WTC11 (cell line): ENCODE data around the gene DHFR2. TPM values are rescaled to one million over a fixed set of nuclear protein-coding genes. Genes with fewer than 3 reads are reported as not detected.

ENCODE experiments used
- ATAC-seq: fragments of 200-7000 bp; cut with Tn5 transposase; 2 replicates; pipeline ENCODE4 v1.10.0; 2021; ENCODE audit warnings: mild to moderate bottlenecking, moderate library complexity
- CTCF ChIA-PET: fragments of 300-600 bp; sonication (Branson Sonifier 250); formaldehyde crosslinking; loops from one replicate; lab custom pipeline; 2021; ENCODE audit warnings: antibody characterized with exemption; lab: Charles Lee
- POLR2A ChIA-PET: fragments of 350-600 bp; sonication (Branson Sonifier 250); formaldehyde crosslinking; loops from one replicate; lab custom pipeline; 2021; ENCODE audit warnings: antibody characterized with exemption; lab: Charles Lee
- DNase-seq: peaks from one replicate; pipeline ENCODE4 v3.0.0; 2021; ENCODE audit warnings: low spot score
- H3K27ac Mint-ChIP-seq: 2 replicates; pipeline ENCODE4 v1.8.0; 2021; ENCODE audit warnings: mixed read lengths
- H3K27me3 Mint-ChIP-seq: 2 replicates; pipeline ENCODE4 v1.8.0; 2021; ENCODE audit warnings: low read depth, mild to moderate bottlenecking, moderate library complexity, mixed read lengths
- H3K36me3 Mint-ChIP-seq: 2 replicates; pipeline ENCODE4 v1.8.0; 2021; ENCODE audit warnings: mixed read lengths
- H3K4me1 Mint-ChIP-seq: 2 replicates; pipeline ENCODE4 v1.8.0; 2022; ENCODE audit warnings: mixed read lengths
- H3K4me3 Mint-ChIP-seq: 2 replicates; pipeline ENCODE4 v1.8.0; 2021; ENCODE audit warnings: mild to moderate bottlenecking, moderate library complexity, mixed read lengths
- H3K9me3 Mint-ChIP-seq: 2 replicates; pipeline ENCODE4 v1.8.0; 2021; ENCODE audit warnings: mixed read lengths
- CDX4 ChIP-seq: fragments of 250-450 bp; sonication (Bioruptor Pico); IDR thresholded peaks from 2 replicates; pipeline ENCODE4 v1.9.0; 2021; ENCODE audit warnings: moderate library complexity, mild to moderate bottlenecking, inconsistent platforms, borderline replicate concordance
- CREB1 ChIP-seq: sonication (generic); formaldehyde crosslinking; IDR thresholded peaks from 2 replicates; pipeline ENCODE4 v1.8.0; 2023; ENCODE audit warnings: mild to moderate bottlenecking, missing genetic modification reagents
- ESRRA ChIP-seq: sonication (generic); formaldehyde crosslinking; IDR thresholded peaks from 2 replicates; pipeline ENCODE4 v1.8.1; 2022; ENCODE audit warnings: mild to moderate bottlenecking, missing genetic modification reagents, borderline replicate concordance
- ETV6 ChIP-seq: sonication (generic); formaldehyde crosslinking; IDR thresholded peaks from 2 replicates; pipeline ENCODE4 v1.8.1; 2022; ENCODE audit warnings: mild to moderate bottlenecking, missing genetic modification reagents
- GRHL2 ChIP-seq: fragments of 250-450 bp; sonication (Bioruptor Pico); IDR thresholded peaks from 2 replicates; pipeline ENCODE4 v1.8.0; 2022; ENCODE audit warnings: mild to moderate bottlenecking, moderate library complexity; ENCODE audit not compliant: insufficient replicate concordance, severe bottlenecking
- HMGXB4 ChIP-seq: sonication (generic); formaldehyde crosslinking; IDR thresholded peaks from 2 replicates; pipeline ENCODE4 v1.8.1; 2023; ENCODE audit warnings: mild to moderate bottlenecking, moderate library complexity, missing genetic modification reagents
- MLX ChIP-seq: sonication (generic); formaldehyde crosslinking; IDR thresholded peaks from 2 replicates; pipeline ENCODE4 v1.8.1; 2023; ENCODE audit warnings: mild to moderate bottlenecking, missing genetic modification reagents, moderate library complexity
- NFE2L1 ChIP-seq: sonication (generic); formaldehyde crosslinking; IDR thresholded peaks from 2 replicates; pipeline ENCODE4 v1.8.1; 2023; ENCODE audit warnings: missing genetic modification reagents
- NR2C2 ChIP-seq: sonication (generic); formaldehyde crosslinking; IDR thresholded peaks from 2 replicates; pipeline ENCODE4 v1.8.0; 2022; ENCODE audit warnings: mild to moderate bottlenecking, missing genetic modification reagents
- NR3C1 ChIP-seq: sonication (generic); formaldehyde crosslinking; conservative IDR thresholded peaks from 2 replicates; pipeline ENCODE4 v1.8.1; 2023; ENCODE audit warnings: low read depth, mild to moderate bottlenecking, missing genetic modification reagents
- TEAD1 ChIP-seq: sonication (generic); formaldehyde crosslinking; IDR thresholded peaks from 2 replicates; pipeline ENCODE4 v1.8.0; 2022; ENCODE audit warnings: mild to moderate bottlenecking, missing genetic modification reagents
- TP53 ChIP-seq: sonication (generic); formaldehyde crosslinking; IDR thresholded peaks from 2 replicates; pipeline ENCODE4 v1.8.1; 2023; ENCODE audit warnings: mild to moderate bottlenecking, missing genetic modification reagents
- USF1 ChIP-seq: sonication (generic); formaldehyde crosslinking; IDR thresholded peaks from 2 replicates; pipeline ENCODE4 v1.8.0; 2022; ENCODE audit warnings: mild to moderate bottlenecking, missing genetic modification reagents
- ZBTB21 ChIP-seq: sonication (generic); formaldehyde crosslinking; IDR thresholded peaks from 2 replicates; pipeline ENCODE4 v1.8.1; 2023; ENCODE audit warnings: mild to moderate bottlenecking, missing genetic modification reagents, borderline replicate concordance
- ZNF396 ChIP-seq: fragments of 250-450 bp; sonication (Bioruptor Pico); IDR thresholded peaks from 2 replicates; pipeline ENCODE4 v1.8.0; 2021; ENCODE audit warnings: mild to moderate bottlenecking, moderate library complexity, borderline replicate concordance
- ZNF425 ChIP-seq: fragments of 250-450 bp; sonication (Bioruptor Pico); conservative IDR thresholded peaks from 2 replicates; pipeline ENCODE4 v1.9.0; 2021; ENCODE audit warnings: mild to moderate bottlenecking
- total RNA-seq: library from RNA; stranded (reverse); gene quantifications from 3 replicates; pipeline ENCODE4 v1.2.3, GENCODE V29; 2021
- TF ChIP-seq, protein P1 (sequence below): sonication (generic); formaldehyde crosslinking; IDR thresholded peaks from 2 replicates; pipeline ENCODE4 v1.8.0; 2023; ENCODE audit warnings: missing genetic modification reagents, mild to moderate bottlenecking, borderline replicate concordance
- TF ChIP-seq, protein P2 (sequence below): sonication (generic); formaldehyde crosslinking; IDR thresholded peaks from 2 replicates; pipeline ENCODE4 v1.8.0; 2022; ENCODE audit warnings: mild to moderate bottlenecking, missing genetic modification reagents
- TF ChIP-seq, protein P3 (sequence below): sonication (generic); formaldehyde crosslinking; conservative IDR thresholded peaks from 2 replicates; pipeline ENCODE4 v1.8.1; 2023; ENCODE audit warnings: mild to moderate bottlenecking, low read depth, missing genetic modification reagents, moderate library complexity
- TF ChIP-seq, protein P4 (sequence below): sonication (generic); formaldehyde crosslinking; IDR thresholded peaks from 2 replicates; pipeline ENCODE4 v1.8.0; 2023; ENCODE audit warnings: mild to moderate bottlenecking, missing genetic modification reagents

The DHFR2 gene
- total RNA-seq, 1 experiment from 2014 or later, result 2.7 TPM

DNA sequence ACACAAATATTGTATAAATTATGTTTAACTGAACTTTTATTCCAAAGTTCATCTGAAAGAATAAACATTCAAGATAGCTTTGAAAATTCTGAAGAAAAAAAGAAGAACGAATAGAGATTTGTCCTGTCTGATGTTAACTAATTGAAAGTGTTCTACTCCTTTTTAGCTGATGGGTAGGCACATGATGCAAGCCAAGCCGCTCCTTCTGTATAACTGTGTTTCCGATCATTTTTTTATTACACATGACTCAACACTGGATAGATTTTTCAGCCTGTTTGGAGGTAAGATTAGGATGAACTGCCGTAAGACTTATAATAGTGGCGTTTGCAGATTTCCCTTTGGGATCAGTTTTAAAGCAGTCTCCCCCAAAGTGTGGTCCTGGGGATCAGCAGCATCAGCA is 19.2 kb upstream of the DHFR2 start:
- ATAC-seq, result no peak
- CTCF ChIA-PET, result no interaction called here
- DNase-seq, result no peak
- H3K4me3 Mint-ChIP-seq, result no peak overlapping the region
- no peak overlapping the region for H3K27ac Mint-ChIP-seq
- no peaks in the 10 kb centered on the region; the same call in 1 of the 2 replicates for H3K4me1 Mint-ChIP-seq
- POLR2A ChIA-PET, result interaction anchor here (0.6 kb wide), 1 partner anchor 222 kb away, joined by 3 read pairs; no protein-coding TSS in a partner anchor
- no peaks in the 10 kb centered on the region for H3K27me3 Mint-ChIP-seq
- no peak for TF ChIP-seq CREB1 (CRISPR knock-in tag)
- TF ChIP-seq, protein P1, sequence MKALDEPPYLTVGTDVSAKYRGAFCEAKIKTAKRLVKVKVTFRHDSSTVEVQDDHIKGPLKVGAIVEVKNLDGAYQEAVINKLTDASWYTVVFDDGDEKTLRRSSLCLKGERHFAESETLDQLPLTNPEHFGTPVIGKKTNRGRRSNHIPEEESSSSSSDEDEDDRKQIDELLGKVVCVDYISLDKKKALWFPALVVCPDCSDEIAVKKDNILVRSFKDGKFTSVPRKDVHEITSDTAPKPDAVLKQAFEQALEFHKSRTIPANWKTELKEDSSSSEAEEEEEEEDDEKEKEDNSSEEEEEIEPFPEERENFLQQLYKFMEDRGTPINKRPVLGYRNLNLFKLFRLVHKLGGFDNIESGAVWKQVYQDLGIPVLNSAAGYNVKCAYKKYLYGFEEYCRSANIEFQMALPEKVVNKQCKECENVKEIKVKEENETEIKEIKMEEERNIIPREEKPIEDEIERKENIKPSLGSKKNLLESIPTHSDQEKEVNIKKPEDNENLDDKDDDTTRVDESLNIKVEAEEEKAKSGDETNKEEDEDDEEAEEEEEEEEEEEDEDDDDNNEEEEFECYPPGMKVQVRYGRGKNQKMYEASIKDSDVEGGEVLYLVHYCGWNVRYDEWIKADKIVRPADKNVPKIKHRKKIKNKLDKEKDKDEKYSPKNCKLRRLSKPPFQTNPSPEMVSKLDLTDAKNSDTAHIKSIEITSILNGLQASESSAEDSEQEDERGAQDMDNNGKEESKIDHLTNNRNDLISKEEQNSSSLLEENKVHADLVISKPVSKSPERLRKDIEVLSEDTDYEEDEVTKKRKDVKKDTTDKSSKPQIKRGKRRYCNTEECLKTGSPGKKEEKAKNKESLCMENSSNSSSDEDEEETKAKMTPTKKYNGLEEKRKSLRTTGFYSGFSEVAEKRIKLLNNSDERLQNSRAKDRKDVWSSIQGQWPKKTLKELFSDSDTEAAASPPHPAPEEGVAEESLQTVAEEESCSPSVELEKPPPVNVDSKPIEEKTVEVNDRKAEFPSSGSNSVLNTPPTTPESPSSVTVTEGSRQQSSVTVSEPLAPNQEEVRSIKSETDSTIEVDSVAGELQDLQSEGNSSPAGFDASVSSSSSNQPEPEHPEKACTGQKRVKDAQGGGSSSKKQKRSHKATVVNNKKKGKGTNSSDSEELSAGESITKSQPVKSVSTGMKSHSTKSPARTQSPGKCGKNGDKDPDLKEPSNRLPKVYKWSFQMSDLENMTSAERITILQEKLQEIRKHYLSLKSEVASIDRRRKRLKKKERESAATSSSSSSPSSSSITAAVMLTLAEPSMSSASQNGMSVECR (CRISPR knock-in tag), result no peak
- TF ChIP-seq, protein P2, sequence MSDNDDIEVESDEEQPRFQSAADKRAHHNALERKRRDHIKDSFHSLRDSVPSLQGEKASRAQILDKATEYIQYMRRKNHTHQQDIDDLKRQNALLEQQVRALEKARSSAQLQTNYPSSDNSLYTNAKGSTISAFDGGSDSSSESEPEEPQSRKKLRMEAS (CRISPR knock-in tag), result no peak
- no peak for TF ChIP-seq NFE2L1
- TF ChIP-seq NR2C2 (CRISPR knock-in tag), result no peak
- no peak for TF ChIP-seq ETV6 (CRISPR knock-in tag)
- TF ChIP-seq ZBTB21 (CRISPR knock-in tag), result no peak
- no peak for TF ChIP-seq TP53 (CRISPR knock-in tag)
- TF ChIP-seq ZNF425 (CRISPR knock-in tag), result no peak
- TF ChIP-seq, protein P3, sequence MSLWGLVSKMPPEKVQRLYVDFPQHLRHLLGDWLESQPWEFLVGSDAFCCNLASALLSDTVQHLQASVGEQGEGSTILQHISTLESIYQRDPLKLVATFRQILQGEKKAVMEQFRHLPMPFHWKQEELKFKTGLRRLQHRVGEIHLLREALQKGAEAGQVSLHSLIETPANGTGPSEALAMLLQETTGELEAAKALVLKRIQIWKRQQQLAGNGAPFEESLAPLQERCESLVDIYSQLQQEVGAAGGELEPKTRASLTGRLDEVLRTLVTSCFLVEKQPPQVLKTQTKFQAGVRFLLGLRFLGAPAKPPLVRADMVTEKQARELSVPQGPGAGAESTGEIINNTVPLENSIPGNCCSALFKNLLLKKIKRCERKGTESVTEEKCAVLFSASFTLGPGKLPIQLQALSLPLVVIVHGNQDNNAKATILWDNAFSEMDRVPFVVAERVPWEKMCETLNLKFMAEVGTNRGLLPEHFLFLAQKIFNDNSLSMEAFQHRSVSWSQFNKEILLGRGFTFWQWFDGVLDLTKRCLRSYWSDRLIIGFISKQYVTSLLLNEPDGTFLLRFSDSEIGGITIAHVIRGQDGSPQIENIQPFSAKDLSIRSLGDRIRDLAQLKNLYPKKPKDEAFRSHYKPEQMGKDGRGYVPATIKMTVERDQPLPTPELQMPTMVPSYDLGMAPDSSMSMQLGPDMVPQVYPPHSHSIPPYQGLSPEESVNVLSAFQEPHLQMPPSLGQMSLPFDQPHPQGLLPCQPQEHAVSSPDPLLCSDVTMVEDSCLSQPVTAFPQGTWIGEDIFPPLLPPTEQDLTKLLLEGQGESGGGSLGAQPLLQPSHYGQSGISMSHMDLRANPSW (CRISPR knock-in tag), result no peak
- TF ChIP-seq ZNF396 (CRISPR knock-in tag), result no peak
- TF ChIP-seq GRHL2 (CRISPR knock-in tag), result no peak
- TF ChIP-seq, protein P4, sequence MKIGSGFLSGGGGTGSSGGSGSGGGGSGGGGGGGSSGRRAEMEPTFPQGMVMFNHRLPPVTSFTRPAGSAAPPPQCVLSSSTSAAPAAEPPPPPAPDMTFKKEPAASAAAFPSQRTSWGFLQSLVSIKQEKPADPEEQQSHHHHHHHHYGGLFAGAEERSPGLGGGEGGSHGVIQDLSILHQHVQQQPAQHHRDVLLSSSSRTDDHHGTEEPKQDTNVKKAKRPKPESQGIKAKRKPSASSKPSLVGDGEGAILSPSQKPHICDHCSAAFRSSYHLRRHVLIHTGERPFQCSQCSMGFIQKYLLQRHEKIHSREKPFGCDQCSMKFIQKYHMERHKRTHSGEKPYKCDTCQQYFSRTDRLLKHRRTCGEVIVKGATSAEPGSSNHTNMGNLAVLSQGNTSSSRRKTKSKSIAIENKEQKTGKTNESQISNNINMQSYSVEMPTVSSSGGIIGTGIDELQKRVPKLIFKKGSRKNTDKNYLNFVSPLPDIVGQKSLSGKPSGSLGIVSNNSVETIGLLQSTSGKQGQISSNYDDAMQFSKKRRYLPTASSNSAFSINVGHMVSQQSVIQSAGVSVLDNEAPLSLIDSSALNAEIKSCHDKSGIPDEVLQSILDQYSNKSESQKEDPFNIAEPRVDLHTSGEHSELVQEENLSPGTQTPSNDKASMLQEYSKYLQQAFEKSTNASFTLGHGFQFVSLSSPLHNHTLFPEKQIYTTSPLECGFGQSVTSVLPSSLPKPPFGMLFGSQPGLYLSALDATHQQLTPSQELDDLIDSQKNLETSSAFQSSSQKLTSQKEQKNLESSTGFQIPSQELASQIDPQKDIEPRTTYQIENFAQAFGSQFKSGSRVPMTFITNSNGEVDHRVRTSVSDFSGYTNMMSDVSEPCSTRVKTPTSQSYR (CRISPR knock-in tag), result no peak
- no peak for TF ChIP-seq TEAD1
- TF ChIP-seq NR3C1, result no peak
- no peak for TF ChIP-seq USF1
- TF ChIP-seq CDX4 (CRISPR knock-in tag), result no peak
- no peak for TF ChIP-seq MLX (CRISPR knock-in tag)
- TF ChIP-seq HMGXB4, result no peak
- no peak for TF ChIP-seq ESRRA (CRISPR knock-in tag)
- TF ChIP-seq, all 79 proteins: peak for 0
- Mint-ChIP-seq H3K9me3 (no peaks in the 10 kb centered on the region; the same call in 1 of the 2 replicates), H3K36me3 (no peaks in the 10 kb centered on the region; the same call in 1 of the 2 replicates)
